PC-3 (cell line): ENCODE measurements around the gene SPRR2B. TPM values are rescaled to one million over a fixed set of nuclear protein-coding genes. Genes with fewer than 3 reads are reported as not detected.

Experiments
- ATAC-seq: fragments of 200-7000 bp; cut with Tn5 transposase; 2 replicates; pipeline ENCODE4 v1.9.1; 2020; ENCODE audit warnings: mild to moderate bottlenecking, moderate library complexity
- BruUV-seq: library from RNA; stranded (reverse); fragments of 400-500 nt; replicated peaks from 2 replicates; lab custom pipeline; 2021; lab: Mats Ljungman, UMichigan
- CTCF ChIA-PET: fragments of 300-600 bp; sonication (Branson Sonifier 250); formaldehyde crosslinking; loops from one replicate; lab custom pipeline; 2022; ENCODE audit warnings: antibody characterized with exemption; lab: Charles Lee
- POLR2A ChIA-PET: fragments of 300-600 bp; sonication (Branson Sonifier 250); formaldehyde crosslinking; loops from one replicate; lab custom pipeline; 2022; ENCODE audit warnings: antibody characterized with exemption; ENCODE audit not compliant: unreplicated experiment; lab: Charles Lee
- DNase-seq: peaks from one replicate; pipeline ENCODE4 v3.0.0-alpha.2; 2015
- H2AFZ ChIP-seq: fragments of 300-600 bp; sonication (generic); 2 replicates; pipeline ENCODE4 v1.6.0; 2016; ENCODE audit warnings: antibody characterized with exemption, low read length
- H3F3A ChIP-seq: fragments of 300-600 bp; sonication (generic); one replicate; pipeline ENCODE4 v1.6.0; 2017; ENCODE audit warnings: antibody characterized with exemption, low read length, control low read depth, mild to moderate bottlenecking; ENCODE audit not compliant: unreplicated experiment
- H3K27ac ChIP-seq: fragments of 300-600 bp; sonication (generic); 2 replicates; pipeline ENCODE4 v1.5.1; 2016; ENCODE audit warnings: mild to moderate bottlenecking, low read length
- H3K27me3 ChIP-seq: fragments of 300-600 bp; sonication (generic); 2 replicates; pipeline ENCODE4 v1.6.1; 2016; ENCODE audit warnings: low read length, mixed read lengths
- H3K36me3 ChIP-seq: fragments of 300-600 bp; sonication (generic); 2 replicates; pipeline ENCODE4 v1.6.1; 2016; ENCODE audit warnings: low read depth, mixed run types, low read length, mixed read lengths
- H3K4me1 ChIP-seq: fragments of 300-600 bp; sonication (generic); 2 replicates; pipeline ENCODE4 v1.5.1; 2016; ENCODE audit warnings: low read length; ENCODE audit not compliant: insufficient read depth
- H3K4me2 ChIP-seq: fragments of 300-600 bp; sonication (generic); 2 replicates; pipeline ENCODE4 v1.6.0; 2016; ENCODE audit warnings: low read length
- H3K4me3 ChIP-seq: fragments of 300-600 bp; sonication (generic); 2 replicates; pipeline ENCODE4 v1.5.1; 2016; ENCODE audit warnings: mild to moderate bottlenecking, low read length, mixed read lengths
- H3K79me2 ChIP-seq: fragments of 300-600 bp; sonication (generic); 2 replicates; pipeline ENCODE4 v1.6.1; 2017; ENCODE audit warnings: low read length, mixed read lengths
- H3K9ac ChIP-seq: fragments of 300-600 bp; sonication (generic); 2 replicates; pipeline ENCODE4 v1.6.0; 2016; ENCODE audit warnings: mild to moderate bottlenecking, low read length
- H3K9me2 ChIP-seq: fragments of 300-600 bp; sonication (generic); replicated peaks from 2 replicates; pipeline ENCODE4 v1.6.1; 2016; ENCODE audit warnings: mixed run types, low read length, mixed read lengths
- H3K9me3 ChIP-seq: fragments of 300-600 bp; sonication (generic); 2 replicates; pipeline ENCODE4 v1.6.1; 2016; ENCODE audit warnings: low read length, mixed read lengths
- H4K20me1 ChIP-seq: fragments of 300-600 bp; sonication (generic); 2 replicates; pipeline ENCODE4 v1.6.1; 2016; ENCODE audit warnings: low read length, mixed read lengths
- CTCF ChIP-seq: fragments of 300-600 bp; sonication (generic); conservative IDR thresholded peaks from 2 replicates; pipeline ENCODE4 v1.5.1; 2017; ENCODE audit warnings: antibody characterized with exemption, low read depth, mild to moderate bottlenecking, low read length
- EZH2 ChIP-seq: fragments of 300-600 bp; sonication (generic); IDR thresholded peaks from one replicate; pipeline ENCODE4 v1.6.1; 2017; ENCODE audit warnings: antibody characterized with exemption, mild to moderate bottlenecking, low read length; ENCODE audit not compliant: unreplicated experiment
- EZH2phosphoT487 ChIP-seq: fragments of 300-600 bp; sonication (generic); IDR thresholded peaks from 2 replicates; pipeline ENCODE4 v1.6.1; 2018; ENCODE audit warnings: mild to moderate bottlenecking, antibody characterized with exemption, low read length, borderline replicate concordance
- intact Hi-C: fragments of 100-400 bp; cut with micrococcal nuclease; formaldehyde crosslinking; loops from 2 replicates; pipeline ENCODE4 v1.9.0; 2023
- total RNA-seq: library from RNA; depleted of rRNA; stranded (reverse); fragments of >200 nt; gene quantifications from 2 replicates; pipeline ENCODE4 v1.2.3, GENCODE V29; 2014

SPRR2B gene
- total RNA-seq, 1 experiment from 2014 or later = not detected

- H3K9ac ChIP-seq = no peak within 1 kb of the TSS
- H3K4me3 ChIP-seq = no peak within 1 kb of the TSS
- intact Hi-C loops = no loop called here
- BruUV-seq = no TSS peak
- ATAC-seq (no peak), DNase-seq (peak; percentile 6)
- no peaks in the 10 kb centered on the region for H3K79me2 ChIP-seq
- TF ChIP-seq EZH2 (no peak), CTCF (no peak), EZH2phosphoT487 (no peak)
- no peaks in the 10 kb centered on the region for H3F3A ChIP-seq
- H2AFZ ChIP-seq = no peak within 1 kb of the TSS
- H3K27ac ChIP-seq = no peak within 1 kb of the TSS
- no peaks in the 10 kb centered on the region for H3K36me3 ChIP-seq
- no peaks in the 10 kb centered on the region for H3K9me3 ChIP-seq
- H3K4me2 ChIP-seq = no peak within 1 kb of the TSS
- no peaks in the 10 kb centered on the region for H4K20me1 ChIP-seq
- CTCF ChIA-PET = no interaction called here
- no peaks in the 10 kb centered on the region for H3K9me2 ChIP-seq
- peaks cover 58% of the 10 kb centered on the region for H3K27me3 ChIP-seq
- POLR2A ChIA-PET = no interaction called here
- H3K4me1 ChIP-seq = no peaks in the 10 kb centered on the region
These were observed 30.3 kb downstream of the SPRR2B start, which contains the start of gene SPRR2D for GRCh38 chr1:153040950-153041631. TSS of gene SPRR2D (minus strand) at chr1:153041120. CDS start at chr1:153040346, 774 bp downstream.

GRCh38 chr1:153035211-153035610 is 36.2 kb downstream of the SPRR2B start:
- H3K4me1 ChIP-seq = peaks cover 5% of the 10 kb centered on the region
- no peaks in the 10 kb centered on the region for H3K9me2 ChIP-seq
- H3K9me3 ChIP-seq = no peaks in the 10 kb centered on the region
- H3K27me3 ChIP-seq = peaks cover 19% of the 10 kb centered on the region; the same call in 1 of the 2 replicates
- H3F3A ChIP-seq = no peaks in the 10 kb centered on the region
- H3K36me3 ChIP-seq = no peaks in the 10 kb centered on the region
- ATAC-seq (no peak), DNase-seq (no peak)
- no peak overlapping the region for H3K4me2 ChIP-seq
- no peak overlapping the region for H3K4me3 ChIP-seq
- no peak for TF ChIP-seq EZH2phosphoT487
- no peak for TF ChIP-seq EZH2
- no peak for TF ChIP-seq CTCF
- CTCF ChIA-PET = no interaction called here
- no peak overlapping the region for H3K9ac ChIP-seq
- no peaks in the 10 kb centered on the region for H4K20me1 ChIP-seq
- no peaks in the 10 kb centered on the region for H3K79me2 ChIP-seq
- no peak overlapping the region for H2AFZ ChIP-seq
- intact Hi-C loops = no loop called here
- POLR2A ChIA-PET = no interaction called here
- H3K27ac ChIP-seq = no peak overlapping the region
- no TSS peak for BruUV-seq

GRCh38 chr1:153032677-153033308 is 38.6 kb downstream of the SPRR2B start:
- Histone ChIP-seq H3K4me1 (peaks cover 5% of the 10 kb centered on the region), H3K4me2 (0 out of 2 replicates have a peak overlapping the region, but pooled peaks have one; percentile 6), H4K20me1 (no peaks in the 10 kb centered on the region), H2AFZ (no peak overlapping the region), H3K9ac (no peak overlapping the region), H3K27me3 (peaks cover 18% of the 10 kb centered on the region; the same call in 1 of the 2 replicates), H3F3A (no peaks in the 10 kb centered on the region), H3K9me3 (no peaks in the 10 kb centered on the region), H3K4me3 (no peak overlapping the region), H3K9me2 (no peaks in the 10 kb centered on the region), H3K36me3 (no peaks in the 10 kb centered on the region), H3K79me2 (no peaks in the 10 kb centered on the region), H3K27ac (no peak overlapping the region)
- peak; percentile 96 for ATAC-seq
- TF ChIP-seq CTCF (peak; percentile 89), EZH2 (no peak)
- ChIA-PET POLR2A (interaction anchor here (0.7 kb wide), 1 partner anchor 11 kb away, joined by 3 read pairs; no protein-coding TSS in a partner anchor), CTCF (no interaction called here)
- no TSS peak for BruUV-seq
- intact Hi-C loops = no loop called here
- DNase-seq = peak; percentile 93
